K562 (cell line): ENCODE measurements around the gene CTTNBP2. TPM values are rescaled to one million over a fixed set of nuclear protein-coding genes. Genes with fewer than 3 reads are reported as not detected.

Source experiments
- ATAC-seq: fragments of 200-7000 bp; cut with Tn5 transposase; 3 replicates; pipeline ENCODE4 v1.9.1; 2020; ENCODE audit warnings: moderate library complexity
- BruUV-seq: library from RNA; stranded (reverse); fragments of 400-500 nt; replicated peaks from 2 replicates; lab custom pipeline; 2021; lab: Mats Ljungman, UMichigan
- CTCF ChIA-PET: fragments of 300-600 bp; formaldehyde crosslinking; extraction: SDS; loops from one replicate; lab custom pipeline; 2021; ENCODE audit warnings: low intra/inter-chr PET ratio; lab: Yijun Ruan, JAX
- POLR2A ChIA-PET: fragments of 300-600, 350-650 bp; sonication (Branson Sonifier 250); formaldehyde crosslinking; extraction: SDS; loops from one replicate; lab custom pipeline; 2021; ENCODE audit warnings: antibody characterized with exemption, inconsistent platforms; lab: Yijun Ruan, JAX
- DNase-seq, 4 experiments: peaks; one replicate each; pipeline versions ENCODE4 v3.0.0 to v3.0.0-alpha.2; 2011 to 2018; ENCODE audit warnings: low spot score in 3 of 4, mixed read lengths in 3 of 4; ENCODE audit errors: extremely low read depth in 1 of 4
- FAIRE-seq: peaks from 2 replicates; lab custom pipeline; 2011; peaks lifted over from hg19 to GRCh38; lab: Jason Lieb, UNC
- H2AFZ ChIP-seq: 2 replicates; pipeline ENCODE4 v1.6.0; 2011; ENCODE audit warnings: low read depth, low read length, control low read depth, inconsistent platforms
- H3K27ac ChIP-seq: fragments of 200-600 bp; 3 replicates; pipeline ENCODE4 v1.8.0; 2011; ENCODE audit warnings: low read depth, mild to moderate bottlenecking, control low read depth, inconsistent platforms, low read length, moderate library complexity, mixed read lengths; ENCODE audit errors: extremely low read depth
- H3K27me3 ChIP-seq, 2 experiments: fragments of 300-600 bp in 1 of 2; 2 replicates in 1 of 2; 3 replicates in 1 of 2; pipeline versions ENCODE4 v1.6.0 to v1.8.0; 2011; ENCODE audit warnings: inconsistent platforms in 2 of 2, low read length in 2 of 2, mild to moderate bottlenecking in 1 of 2, mixed read lengths in 1 of 2, moderate library complexity in 1 of 2; ENCODE audit not compliant: control insufficient read depth in 2 of 2, insufficient read depth in 2 of 2
- H3K36me3 ChIP-seq: fragments of 300-600 bp; 3 replicates; pipeline ENCODE4 v1.8.0; 2011; ENCODE audit warnings: mild to moderate bottlenecking, low read length, inconsistent platforms; ENCODE audit not compliant: control insufficient read depth, insufficient read depth
- H3K4me1 ChIP-seq, 2 experiments: fragments of 200-600 bp in 1 of 2; replicated peaks in 1 of 2; 2 replicates in 1 of 2; 3 replicates in 1 of 2; pipeline versions ENCODE4 v1.5.1 to v1.8.0; 2011; ENCODE audit warnings: inconsistent platforms in 2 of 2, low read length in 2 of 2, mild to moderate bottlenecking in 1 of 2, mixed read lengths in 1 of 2, moderate library complexity in 1 of 2; ENCODE audit not compliant: control insufficient read depth in 2 of 2, insufficient read depth in 2 of 2
- H3K4me2 ChIP-seq: 2 replicates; pipeline ENCODE4 v1.6.1; 2011; ENCODE audit warnings: low read length, control low read depth, inconsistent platforms, mixed read lengths; ENCODE audit not compliant: insufficient read depth
- H3K4me3 ChIP-seq: fragments of 200-600 bp; sonication (generic), shearing (Covaris generic); 2 replicates; pipeline ENCODE4 v1.5.1; 2016; ENCODE audit warnings: control low read depth, inconsistent platforms
- H3K79me2 ChIP-seq: fragments of 200-600 bp; 3 replicates; pipeline ENCODE4 v1.8.0; 2011; ENCODE audit warnings: low read length, inconsistent platforms; ENCODE audit not compliant: control insufficient read depth, insufficient read depth
- H3K9ac ChIP-seq, 2 experiments: 2 replicates each; pipeline versions ENCODE4 v1.6.0 to v1.6.1; 2011; ENCODE audit warnings: low read depth in 2 of 2, low read length in 2 of 2, control low read depth in 1 of 2, inconsistent platforms in 1 of 2, mild to moderate bottlenecking in 1 of 2, mixed read lengths in 1 of 2; ENCODE audit not compliant: insufficient read depth in 1 of 2
- H3K9me1 ChIP-seq: one replicate; pipeline ENCODE4 v1.6.0; 2011; ENCODE audit warnings: inconsistent platforms, mild to moderate bottlenecking, low read length, moderate library complexity; ENCODE audit not compliant: control insufficient read depth, insufficient read depth
- H3K9me3 ChIP-seq: replicated peaks from 2 replicates; pipeline ENCODE4 v1.5.1; 2011; ENCODE audit warnings: low read depth, low read length, inconsistent platforms; ENCODE audit not compliant: control insufficient read depth, insufficient read depth
- H4K20me1 ChIP-seq: replicated peaks from 2 replicates; pipeline ENCODE4 v1.6.1; 2011; ENCODE audit warnings: low read length, inconsistent platforms, mixed read lengths; ENCODE audit not compliant: control insufficient read depth, insufficient read depth
- BCOR ChIP-seq: fragments of 450-650 bp; IDR thresholded peaks from 2 replicates; pipeline ENCODE4 v1.6.1; 2016
- BMI1 ChIP-seq: fragments of 150-350 bp; IDR thresholded peaks from 2 replicates; pipeline ENCODE4 v1.6.1; 2014; ENCODE audit warnings: low read length
- EP300 ChIP-seq: IDR thresholded peaks from 2 replicates; pipeline ENCODE4 v1.6.1; 2012; ENCODE audit warnings: low read length, improper control_type of control experiment
- FOXO4 ChIP-seq: fragments of 450-650 bp; formaldehyde crosslinking; IDR thresholded peaks from 2 replicates; pipeline ENCODE4 v1.4.0; 2020; ENCODE audit warnings: mild to moderate bottlenecking, moderate library complexity
- HOXB6 ChIP-seq: fragments of 250-450 bp; sonication (Bioruptor Pico); IDR thresholded peaks from 2 replicates; pipeline ENCODE4 v1.5.1; 2022; ENCODE audit warnings: mild to moderate bottlenecking, borderline replicate concordance
- MAZ ChIP-seq, 2 experiments: fragments of 450-650 bp in 1 of 2; sonication (generic) in 1 of 2; formaldehyde crosslinking; IDR thresholded peaks in 1 of 2; conservative IDR thresholded peaks in 1 of 2; 2 replicates each; pipeline versions ENCODE4 v1.4.0 to v1.5.0; 2020; ENCODE audit warnings: mild to moderate bottlenecking in 1 of 2, missing genetic modification reagents in 1 of 2
- MTA3 ChIP-seq: fragments of 450-650 bp; formaldehyde crosslinking; IDR thresholded peaks from 2 replicates; pipeline ENCODE4 v1.6.1; 2017; ENCODE audit warnings: mild to moderate bottlenecking, borderline replicate concordance
- RBBP5 ChIP-seq: fragments of 200-600 bp; sonication (generic); IDR thresholded peaks from 2 replicates; pipeline ENCODE4 v1.6.1; 2012; ENCODE audit warnings: borderline replicate concordance, mild to moderate bottlenecking, low read length, control low read depth, inconsistent platforms; ENCODE audit not compliant: insufficient read depth, poor library complexity, severe bottlenecking
- SMAD2 ChIP-seq: fragments of 150-350 bp; IDR thresholded peaks from 2 replicates; pipeline ENCODE4 v1.6.1; 2014; ENCODE audit warnings: low read depth, mild to moderate bottlenecking, low read length
- SMARCB1 ChIP-seq: IDR thresholded peaks from 2 replicates; pipeline ENCODE4 v1.6.1; 2011; ENCODE audit warnings: improper control_type of control experiment, low read depth; ENCODE audit not compliant: insufficient read length
- SMARCE1 ChIP-seq: fragments of 450-650 bp; IDR thresholded peaks from 2 replicates; pipeline ENCODE4 v1.7.1; 2016; ENCODE audit warnings: mild to moderate bottlenecking
- SP2 ChIP-seq: IDR thresholded peaks from 2 replicates; pipeline ENCODE4 v1.6.1; 2011; ENCODE audit warnings: mild to moderate bottlenecking, low read depth, low read length, moderate library complexity; ENCODE audit not compliant: poor library complexity, severe bottlenecking; ENCODE audit errors: extremely low read depth
- TEAD4 ChIP-seq, 2 experiments: sonication (generic) in 1 of 2; formaldehyde crosslinking in 1 of 2; IDR thresholded peaks; 2 replicates each; pipeline versions ENCODE4 v1.6.1 to v1.8.0; 2012 to 2022; ENCODE audit warnings: borderline replicate concordance in 1 of 2, inconsistent platforms in 1 of 2, low read length in 1 of 2, mild to moderate bottlenecking in 1 of 2, missing genetic modification reagents in 1 of 2
- WHSC1 ChIP-seq: IDR thresholded peaks from one replicate; pipeline ENCODE4 v1.6.1; 2012; ENCODE audit warnings: low read length, control low read depth, inconsistent platforms
- ZBTB34 ChIP-seq: fragments of 250-450 bp; sonication (Bioruptor Pico); IDR thresholded peaks from 2 replicates; pipeline ENCODE4 v1.8.0; 2021; ENCODE audit warnings: mild to moderate bottlenecking, moderate library complexity
- ZNF253 ChIP-seq: fragments of 250-450 bp; sonication (Bioruptor Pico); conservative IDR thresholded peaks from 2 replicates; pipeline ENCODE4 v1.6.1; 2021; ENCODE audit warnings: mild to moderate bottlenecking
- ZNF354B ChIP-seq: fragments of 250-450 bp; sonication (Bioruptor Pico); IDR thresholded peaks from 2 replicates; pipeline ENCODE4 v1.4.0; 2020
- WGBS: fragments of 100-300 bp; shearing (Covaris generic); methylation state at CpG from one replicate; pipeline ENCODE4 v1.1.6; 2016; ENCODE audit warnings: low coverage, mixed read lengths; ENCODE audit not compliant: insufficient coverage; ENCODE audit errors: missing lambda C conversion rate; 5-methylcytosine and 5-hydroxymethylcytosine counted together
- in situ Hi-C: fragments of 300-500 bp; cut with MboI; formaldehyde crosslinking; loops from 4 replicates; pipeline ENCODE4 v1.15.0; 2018; ENCODE audit warnings: inconsistent platforms, mixed read lengths
- intact Hi-C: fragments of 100-400 bp; cut with micrococcal nuclease; formaldehyde crosslinking; loops from 2 replicates; pipeline ENCODE4 v1.14.2; 2022
- polyA plus RNA-seq, 8 experiments: library from polyadenylated mRNA; depleted of rRNA in 4 of 8; stranded (reverse) in 5 of 8; unstranded in 3 of 8; fragments of >200 nt; fragmentation: Nextera tagmentation in 2 of 8; fragmentation: Illumina TruSeq in 1 of 8; extraction: Ambion mirVana in 2 of 8; extraction: Trizol in 1 of 8; gene quantifications; 2 replicates each; pipeline versions ENCODE4 v1.2.1 to v1.2.3, GENCODE V29; 2011 to 2014; ENCODE audit warnings: inconsistent platforms in 1 of 8, missing spikeins in 1 of 8
- total RNA-seq, 7 experiments: library from RNA; depleted of rRNA in 6 of 7; stranded (reverse); fragments of >200 nt in 6 of 7; fragmentation: Illumina TruSeq in 2 of 7; extraction: Trizol in 2 of 7; gene quantifications; 2 replicates each; pipeline versions ENCODE4 v1.2.1 to v1.2.3, GENCODE V29; 2011 to 2021; ENCODE audit warnings: low replicate concordance in 1 of 7

CTTNBP2 gene
- total and polyA plus RNA-seq, 9 of the 15 experiments (the other 6 are each of a cell fraction or from before 2014, with no cell fraction given), result 0.05 TPM; not detected in 8

- Histone ChIP-seq H3K4me3 (no peak overlapping the region), H3K27me3 (no peaks in the 10 kb centered on the region), H3K79me2 (no peaks in the 10 kb centered on the region), H3K9me1 (no peaks in the 10 kb centered on the region), H3K9me3 (no peaks in the 10 kb centered on the region), H3K4me2 (no peak overlapping the region), H3K9ac (no peak overlapping the region), H3K36me3 (no peaks in the 10 kb centered on the region), H4K20me1 (no peaks in the 10 kb centered on the region), H3K27ac (no peak overlapping the region), H3K4me1 (no peaks in the 10 kb centered on the region), H2AFZ (no peak overlapping the region)
- FAIRE-seq (no peak), ATAC-seq (no peak), DNase-seq (no peak)
- intact Hi-C loops (no loop called here), in situ Hi-C loops (no loop called here)
- ChIA-PET POLR2A (no interaction called here), CTCF (no interaction called here)
- TF ChIP-seq ZNF253, result no peak
- TF ChIP-seq SMARCE1, result no peak
- TF ChIP-seq BCOR, result no peak
- no peak for TF ChIP-seq MTA3
- TF ChIP-seq EP300, result no peak
- no peak for TF ChIP-seq TEAD4 (IDR thresholded peaks at IDR 0.05; ENCODE audit: low read length)
- no peak for TF ChIP-seq TEAD4 (CRISPR knock-in tag; IDR thresholded peaks at IDR 0.05; ENCODE audit: borderline replicate concordance)
- TF ChIP-seq ZNF354B (CRISPR knock-in tag), result no peak
- no peak for TF ChIP-seq SP2
- TF ChIP-seq WHSC1, result no peak
- no peak for TF ChIP-seq ZBTB34 (CRISPR knock-in tag)
- no peak for TF ChIP-seq SMAD2
- no peak for TF ChIP-seq FOXO4
- TF ChIP-seq HOXB6 (CRISPR knock-in tag), result no peak
- no peak for TF ChIP-seq RBBP5
- no peak for TF ChIP-seq MAZ (CRISPR knock-in tag; conservative IDR thresholded peaks at IDR 0.05 in 1 of 2, IDR thresholded peaks at IDR 0.05 in 1 of 2)
- TF ChIP-seq BMI1, result no peak
- TF ChIP-seq SMARCB1, result no peak
- 0% methylated on average over 2 of the region's 2 CpGs for WGBS
- no TSS peak for BruUV-seq
Observed at GRCh38 chr7:117841611-117842010, 31.6 kb downstream of the CTTNBP2 start.
